Neural progenitor cell (in vitro differentiated cells): ENCODE measurements around the gene GFPT2.

ENCODE experiments used
- CTCF ChIP-seq: fragments of 200-600 bp; sonication (generic); IDR thresholded peaks from 2 replicates; pipeline ENCODE4 v1.5.1; 2017; ENCODE audit warnings: antibody characterized with exemption, mild to moderate bottlenecking
- EZH2 ChIP-seq: fragments of 200-600 bp; sonication (generic); IDR thresholded peaks from 2 replicates; pipeline ENCODE4 v1.6.1; 2017; ENCODE audit warnings: antibody characterized with exemption, mild to moderate bottlenecking, moderate library complexity

DNA sequence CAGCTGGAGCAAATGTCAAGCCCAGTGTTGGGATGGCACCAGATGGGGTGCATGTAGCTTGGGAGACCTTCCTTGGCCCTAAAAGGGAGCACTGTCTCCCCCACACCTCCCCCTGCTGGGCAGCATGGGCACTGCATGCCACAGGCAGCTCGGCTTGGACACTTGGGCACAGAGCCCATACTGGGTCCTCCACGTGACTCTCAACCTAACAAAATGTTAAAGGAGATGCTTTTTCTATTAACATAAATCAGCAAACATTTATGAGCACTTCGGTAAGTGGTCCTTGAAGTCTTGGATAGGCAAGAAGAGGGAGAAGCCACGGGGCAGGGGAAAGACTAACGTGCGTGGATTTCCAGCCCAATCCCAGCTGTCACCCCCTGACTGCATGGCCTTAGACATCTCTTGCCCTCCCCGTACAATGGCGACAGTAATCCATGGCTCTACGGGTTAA is 37.3 kb downstream of the GFPT2 start:
- TF ChIP-seq EZH2 (no peak), CTCF (peak; percentile 92)
